ENCODE measurements around the gene ASMTL. TPM values are rescaled to one million over a fixed set of nuclear protein-coding genes. Genes with fewer than 3 reads are reported as not detected.
A peak's percentile ranks its signal among the peaks of the same experiment; 100 is the strongest.

ASMTL gene
- total RNA-seq, 4 donors from 2014 or later = 29.7 to 35.1 (median 32.5) TPM

DNA sequence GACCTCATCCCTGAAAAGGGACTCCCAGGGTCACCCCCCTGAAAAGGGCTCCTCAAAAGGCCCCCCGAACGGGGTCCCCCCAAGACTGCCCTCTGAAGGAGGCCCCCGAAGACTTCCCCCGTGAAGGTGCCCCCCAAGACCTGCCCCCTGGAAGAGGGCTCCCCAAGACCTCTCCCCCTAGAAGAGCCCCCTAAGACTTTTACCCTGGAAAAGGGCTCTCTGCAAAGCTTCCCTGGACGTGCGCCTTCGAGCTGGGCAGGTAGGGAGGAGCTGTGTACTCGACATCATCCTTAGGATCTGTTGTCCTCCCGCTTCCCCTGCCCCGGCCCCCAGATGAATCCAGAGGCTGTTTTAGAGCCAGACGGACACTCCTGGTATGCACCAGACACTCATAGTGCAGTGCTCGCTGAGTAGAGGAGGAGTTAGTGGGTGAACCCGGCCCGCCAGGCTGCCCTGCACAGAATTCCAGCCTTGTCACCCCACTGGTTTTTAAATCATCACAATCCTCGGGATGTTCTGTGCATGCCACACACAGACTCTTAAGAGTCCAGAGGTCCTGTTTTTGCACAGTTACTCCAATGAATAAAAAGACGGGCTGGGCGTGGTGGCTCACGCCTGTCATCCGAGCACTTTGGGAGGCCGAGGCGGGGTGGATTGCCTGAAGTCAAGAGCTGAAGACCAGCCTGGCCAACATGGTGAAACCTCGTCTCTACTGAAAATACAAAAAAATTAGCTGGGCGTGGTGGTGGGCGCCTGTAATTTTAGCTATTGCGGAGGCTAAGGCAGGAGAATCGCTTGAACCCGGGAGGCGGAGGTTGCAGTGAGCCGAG lies 55.1 kb downstream of the ASMTL start:
- H3K9me3 ChIP-seq = no peaks in the 10 kb centered on the region
- H3K27me3 ChIP-seq = no peaks in the 10 kb centered on the region
- H3K4me1 ChIP-seq = peaks cover 0 to 24% (median 11%) of the 10 kb centered on the region in 3 donors
- no peak overlapping the region for H3K4me3 ChIP-seq
- 90 to 100% methylated on average over 1 to 11 of the region's 29 CpGs for WGBS, 2 donors (ENCODE audit: low coverage in 1 of 2)
- H3K36me3 ChIP-seq = peaks cover 0 to 53% of the 10 kb centered on the region in 2 donors
- TF ChIP-seq, protein P1, sequence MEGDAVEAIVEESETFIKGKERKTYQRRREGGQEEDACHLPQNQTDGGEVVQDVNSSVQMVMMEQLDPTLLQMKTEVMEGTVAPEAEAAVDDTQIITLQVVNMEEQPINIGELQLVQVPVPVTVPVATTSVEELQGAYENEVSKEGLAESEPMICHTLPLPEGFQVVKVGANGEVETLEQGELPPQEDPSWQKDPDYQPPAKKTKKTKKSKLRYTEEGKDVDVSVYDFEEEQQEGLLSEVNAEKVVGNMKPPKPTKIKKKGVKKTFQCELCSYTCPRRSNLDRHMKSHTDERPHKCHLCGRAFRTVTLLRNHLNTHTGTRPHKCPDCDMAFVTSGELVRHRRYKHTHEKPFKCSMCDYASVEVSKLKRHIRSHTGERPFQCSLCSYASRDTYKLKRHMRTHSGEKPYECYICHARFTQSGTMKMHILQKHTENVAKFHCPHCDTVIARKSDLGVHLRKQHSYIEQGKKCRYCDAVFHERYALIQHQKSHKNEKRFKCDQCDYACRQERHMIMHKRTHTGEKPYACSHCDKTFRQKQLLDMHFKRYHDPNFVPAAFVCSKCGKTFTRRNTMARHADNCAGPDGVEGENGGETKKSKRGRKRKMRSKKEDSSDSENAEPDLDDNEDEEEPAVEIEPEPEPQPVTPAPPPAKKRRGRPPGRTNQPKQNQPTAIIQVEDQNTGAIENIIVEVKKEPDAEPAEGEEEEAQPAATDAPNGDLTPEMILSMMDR (IDR thresholded peaks at IDR 0.05) = no peak
- H3K27ac ChIP-seq = no peak overlapping the region
- no peak for ATAC-seq

GRCh38 chrX:1397001-1397400 lies 55.7 kb downstream of the ASMTL start:
- no peak overlapping the region for H3K27ac ChIP-seq
- no peak for ATAC-seq
- no CpG with 5 or more reads among the region's 15 CpGs for whole genome bisulfite sequencing, 2 donors (ENCODE audit: low coverage in 1 of 2)
- no peaks in the 10 kb centered on the region for H3K9me3 ChIP-seq
- peaks cover 0 to 24% (median 11%) of the 10 kb centered on the region in 3 donors for H3K4me1 ChIP-seq
- no peak for TF ChIP-seq POLR2AphosphoS5 (IDR thresholded peaks at IDR 0.05)
- TF ChIP-seq, protein P1 (IDR thresholded peaks at IDR 0.05) = no peak
- no peak for TF ChIP-seq POLR2A (IDR thresholded peaks at IDR 0.05)
- no peak for TF ChIP-seq EP300 (IDR thresholded peaks at IDR 0.05)
- H3K36me3 ChIP-seq = peaks cover 0 to 48% of the 10 kb centered on the region in 2 donors
- H3K4me3 ChIP-seq = no peak overlapping the region
- H3K27me3 ChIP-seq = no peaks in the 10 kb centered on the region

DNA sequence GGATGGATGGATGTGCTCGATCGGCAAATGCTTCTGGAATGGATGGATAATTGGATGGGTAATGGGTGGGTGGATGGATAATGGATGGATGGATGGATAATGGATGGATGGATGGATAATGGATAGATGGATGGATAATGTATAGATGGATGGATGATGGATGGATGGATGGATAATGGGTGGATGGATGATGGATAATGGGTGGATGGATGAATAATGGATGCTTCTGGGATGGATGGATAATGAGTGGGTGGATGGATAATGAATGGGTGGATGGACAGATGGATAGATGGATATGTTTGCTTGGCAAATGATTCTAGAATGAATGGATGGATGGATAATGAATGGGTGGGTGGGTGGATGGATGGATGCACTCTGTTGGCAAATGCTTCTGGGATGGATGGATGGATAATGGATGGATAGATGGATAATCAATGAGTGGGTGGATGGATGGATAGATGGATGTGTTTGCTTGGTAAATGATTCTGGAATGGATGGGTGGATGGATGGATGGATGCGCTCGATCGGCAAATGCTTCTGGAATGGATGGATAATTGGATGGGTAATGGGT lies 57.0 kb downstream of the ASMTL start:
- TF ChIP-seq EP300 (IDR thresholded peaks at IDR 0.05) (no peak), POLR2AphosphoS5 (IDR thresholded peaks at IDR 0.05) (no peak), POLR2A (IDR thresholded peaks at IDR 0.05) (no peak)
- TF ChIP-seq, protein P1 (IDR thresholded peaks at IDR 0.05) = no peak
- H3K9me3 ChIP-seq = no peaks in the 10 kb centered on the region
- H3K4me3 ChIP-seq = no peak overlapping the region
- no peak overlapping the region for H3K27ac ChIP-seq
- peaks cover 0 to 30% (median 15%) of the 10 kb centered on the region in 3 donors for H3K4me1 ChIP-seq
- ATAC-seq = no peak
- peaks cover 0 to 40% of the 10 kb centered on the region in 2 donors for H3K36me3 ChIP-seq
- WGBS, 2 donors (ENCODE audit: low coverage in 1 of 2) = 93 to 97% methylated on average over 5 of the region's 5 CpGs
- H3K27me3 ChIP-seq = no peaks in the 10 kb centered on the region

DNA sequence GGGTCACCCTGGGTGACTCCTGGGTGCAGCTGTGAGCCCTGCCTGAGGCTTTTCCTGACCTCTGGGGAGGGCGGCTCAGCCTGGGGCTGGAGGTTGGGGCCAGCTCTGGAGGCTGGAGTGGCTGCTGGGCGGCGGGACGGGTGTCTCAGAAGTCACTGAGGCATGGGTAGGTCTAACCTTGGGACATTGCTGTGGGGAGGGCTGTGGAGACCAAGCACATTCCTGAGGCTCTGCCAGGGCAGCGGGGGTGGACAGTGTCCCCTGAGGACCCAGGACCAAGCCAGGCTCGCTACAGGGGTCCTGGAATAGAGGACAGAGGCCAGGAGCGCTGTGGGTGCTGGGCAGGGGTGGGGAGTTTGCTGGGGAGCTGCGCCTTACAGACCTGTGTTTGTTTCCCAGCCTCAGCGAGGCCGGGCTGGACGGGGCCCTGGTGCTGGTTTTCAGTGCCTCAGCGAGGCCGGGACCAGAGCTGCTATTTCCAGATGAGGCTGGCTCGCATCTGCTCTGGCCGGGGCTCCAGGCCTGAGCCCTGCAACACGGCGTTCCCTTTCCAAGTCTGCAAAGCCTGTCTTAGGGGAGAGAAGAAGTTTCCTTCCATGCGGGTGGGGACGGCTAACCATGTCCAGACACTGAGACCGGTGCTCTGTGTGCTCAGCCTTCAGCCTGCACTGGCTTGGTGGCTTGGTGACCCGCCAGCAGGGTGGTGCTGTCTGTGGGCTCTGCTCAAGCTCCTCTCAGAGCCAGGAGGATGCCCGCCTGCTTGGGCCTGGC lies 57.8 kb downstream of the ASMTL start:
- no peaks in the 10 kb centered on the region for H3K9me3 ChIP-seq
- H3K4me3 ChIP-seq = no peak overlapping the region
- peak overlapping the region in 2 of 4 donors; percentile 40 to 99 for H3K27ac ChIP-seq
- TF ChIP-seq EP300 (IDR thresholded peaks at IDR 0.05) = no peak
- TF ChIP-seq, protein P1 (IDR thresholded peaks at IDR 0.05) = no peak
- TF ChIP-seq POLR2AphosphoS5 (IDR thresholded peaks at IDR 0.05) = no peak
- no peak for TF ChIP-seq POLR2A (IDR thresholded peaks at IDR 0.05)
- 80% methylated on average over 3 of the region's 22 CpGs; no CpG with 5 or more reads in 1 of the 2 donors for WGBS, 2 donors (ENCODE audit: low coverage in 1 of 2)
- H3K4me1 ChIP-seq = peaks cover 3 to 38% (median 24%) of the 10 kb centered on the region in 3 donors
- peaks cover 0 to 40% of the 10 kb centered on the region in 2 donors for H3K36me3 ChIP-seq
- no peaks in the 10 kb centered on the region for H3K27me3 ChIP-seq
- no peak for ATAC-seq

Measured in gastroesophageal sphincter (tissue), 4 donors.